HEK293T (cell line): ENCODE results near the gene RGSL1.

Source experiments
- CTBP1 ChIP-seq: fragments of 450-650 bp; IDR thresholded peaks from 2 replicates; pipeline ENCODE4 v1.6.1; 2016; ENCODE audit warnings: borderline replicate concordance
- PKNOX1 ChIP-seq: fragments of 450-650 bp; IDR thresholded peaks from 2 replicates; pipeline ENCODE4 v1.6.1; 2016

GRCh38 chr1:182601913-182602312 lies 152.0 kb downstream of the RGSL1 start:
- no peak for TF ChIP-seq PKNOX1
- no peak for TF ChIP-seq CTBP1
